Prostate gland (tissue), 2 donors: ENCODE measurements around the gene DDN.

Experiments
- CTCF ChIP-seq, 4 experiments: fragments of 200-600 bp in 2 of 4; fragments of 450-650 bp in 2 of 4; sonication (generic) in 2 of 4; IDR thresholded peaks; 1 replicate in 3 of 4; 2 replicates in 1 of 4; pipeline ENCODE4 v1.5.1; 2016 to 2019; ENCODE audit warnings: antibody characterized with exemption in 4 of 4, mild to moderate bottlenecking in 2 of 4, moderate library complexity in 2 of 4
- POLR2A ChIP-seq: fragments of 450-650 bp; IDR thresholded peaks from one replicate; pipeline ENCODE4 v1.6.1; 2016; ENCODE audit warnings: antibody characterized with exemption, mild to moderate bottlenecking

GRCh38 chr12:49026101-49026500 lies 26.9 kb upstream of the DDN start:
- TF ChIP-seq CTCF (IDR thresholded peaks at IDR 0.05) = no peak
- TF ChIP-seq POLR2A = no peak
